SK-N-SH (cell line): ENCODE data around the gene TUBA1A. TPM values are rescaled to one million over a fixed set of nuclear protein-coding genes. Genes with fewer than 3 reads are reported as not detected.
"Not testable (repeated sequence)": the region's sequence is repeated elsewhere in the genome, so short reads cannot be mapped to it uniquely, and the experiment has no call there.

ENCODE experiments used
- CTCF ChIA-PET: fragments of 300-600, 350-600 bp; formaldehyde crosslinking; extraction: SDS; loops from one replicate; lab custom pipeline; 2021; lab: Yijun Ruan, JAX
- POLR2A ChIA-PET: fragments of 350-600 bp; sonication (Branson Sonifier 250); formaldehyde crosslinking; extraction: SDS; loops from one replicate; lab custom pipeline; 2020; ENCODE audit warnings: antibody characterized with exemption, inconsistent platforms; lab: Yijun Ruan, JAX
- DNase-seq: peaks from one replicate; pipeline ENCODE4 v3.0.0; 2012
- H2AFZ ChIP-seq: fragments of 200-600 bp; sonication (generic); 2 replicates; pipeline ENCODE4 v1.8.1; 2016; ENCODE audit warnings: antibody characterized with exemption, mild to moderate bottlenecking, low read depth
- H3F3A ChIP-seq: fragments of 200-600 bp; sonication (generic); replicated peaks from 2 replicates; pipeline ENCODE3; 2016; ENCODE audit warnings: antibody characterized with exemption, mild to moderate bottlenecking; ENCODE audit not compliant: insufficient read depth
- H3K27ac ChIP-seq, 2 experiments: fragments of 200-500 bp in 1 of 2; fragments of 200-600 bp in 1 of 2; sonication (Bioruptor generic) in 1 of 2; sonication (generic), shearing (Covaris generic) in 1 of 2; 2 replicates each; pipeline versions ENCODE4 v1.5.1 to v1.6.1; 2014 to 2016; ENCODE audit warnings: low read depth in 2 of 2, inconsistent platforms in 1 of 2, low read length in 1 of 2, mild to moderate bottlenecking in 1 of 2, mixed read lengths in 1 of 2
- H3K27me3 ChIP-seq: fragments of 200-600 bp; sonication (generic), shearing (Covaris generic); 2 replicates; pipeline ENCODE4 v1.6.1; 2016; ENCODE audit warnings: mixed run types; ENCODE audit not compliant: insufficient read depth
- H3K36me3 ChIP-seq, 2 experiments: fragments of 200-500 bp in 1 of 2; fragments of 200-600 bp in 1 of 2; sonication (Bioruptor generic) in 1 of 2; sonication (generic) in 1 of 2; replicated peaks in 1 of 2; 2 replicates each; pipeline versions ENCODE3 to v1.5.1; 2014 to 2016; ENCODE audit warnings: low read length in 1 of 2, mild to moderate bottlenecking in 1 of 2; ENCODE audit not compliant: insufficient read depth in 2 of 2, control insufficient read depth in 1 of 2
- H3K4me1 ChIP-seq, 2 experiments: fragments of 200-500 bp in 1 of 2; fragments of 200-600 bp in 1 of 2; sonication (Bioruptor generic) in 1 of 2; sonication (generic), shearing (Covaris generic) in 1 of 2; 2 replicates each; pipeline versions ENCODE4 v1.5.1 to v1.6.1; 2014 to 2016; ENCODE audit warnings: low read depth in 1 of 2, low read length in 1 of 2, mixed run types in 1 of 2; ENCODE audit not compliant: insufficient read depth in 2 of 2, control insufficient read depth in 1 of 2
- H3K4me2 ChIP-seq: fragments of 200-600 bp; sonication (generic), shearing (Covaris generic); 2 replicates; pipeline ENCODE4 v1.6.1; 2017; ENCODE audit warnings: mixed run types
- H3K4me3 ChIP-seq, 2 experiments: fragments of 200-500 bp in 1 of 2; fragments of 200-600 bp in 1 of 2; sonication (Bioruptor generic) in 1 of 2; sonication (generic), shearing (Covaris generic) in 1 of 2; 2 replicates each; pipeline versions ENCODE4 v1.5.1 to v1.8.1; 2014 to 2016; ENCODE audit warnings: low read depth in 2 of 2, inconsistent platforms in 1 of 2, low read length in 1 of 2, mild to moderate bottlenecking in 1 of 2, mixed read lengths in 1 of 2, moderate library complexity in 1 of 2
- H3K79me2 ChIP-seq: fragments of 200-600 bp; sonication (generic); 2 replicates; pipeline ENCODE4 v1.8.1; 2017; ENCODE audit warnings: mild to moderate bottlenecking; ENCODE audit not compliant: insufficient read depth
- H3K9ac ChIP-seq: fragments of 200-600 bp; sonication (generic); 2 replicates; pipeline ENCODE4 v1.6.1; 2017; ENCODE audit warnings: mixed run types
- H3K9me2 ChIP-seq: fragments of 200-600 bp; sonication (generic); 2 replicates; pipeline ENCODE4 v1.6.1; 2017; ENCODE audit warnings: mixed run types
- H3K9me3 ChIP-seq: fragments of 200-600 bp; sonication (generic); 2 replicates; pipeline ENCODE4 v1.6.1; 2017; ENCODE audit warnings: mixed run types, mild to moderate bottlenecking, moderate library complexity
- H4K20me1 ChIP-seq: fragments of 200-600 bp; sonication (generic); 2 replicates; pipeline ENCODE4 v1.6.1; 2017; ENCODE audit warnings: mild to moderate bottlenecking, mixed run types; ENCODE audit not compliant: insufficient read depth
- MEF2A ChIP-seq: IDR thresholded peaks from 2 replicates; pipeline ENCODE4 v1.4.0; 2012; ENCODE audit warnings: low read depth, borderline replicate concordance
- NFIC ChIP-seq: IDR thresholded peaks from 2 replicates; pipeline ENCODE4 v1.4.0; 2012; ENCODE audit warnings: borderline replicate concordance
- NRF1 ChIP-seq: IDR thresholded peaks from 2 replicates; pipeline ENCODE4 v1.6.1; 2012; ENCODE audit warnings: low read depth, mild to moderate bottlenecking, low read length
- TAF1 ChIP-seq: IDR thresholded peaks from 2 replicates; pipeline ENCODE4 v1.6.1; 2012; ENCODE audit warnings: low read depth, mild to moderate bottlenecking, low read length, moderate library complexity, borderline replicate concordance
- TCF12 ChIP-seq: IDR thresholded peaks from 2 replicates; pipeline ENCODE4 v1.4.0; 2012
- USF1 ChIP-seq: IDR thresholded peaks from 2 replicates; pipeline ENCODE4 v1.4.0; 2012; ENCODE audit warnings: low read depth, borderline replicate concordance
- USF2 ChIP-seq: fragments of 150-350 bp; IDR thresholded peaks from 2 replicates; pipeline ENCODE4 v1.6.1; 2017; ENCODE audit warnings: antibody characterized with exemption, low read length, low read depth, borderline replicate concordance
- WGBS: methylation state at CpG from one replicate; pipeline ENCODE4 v1.1.6; 2017; ENCODE audit warnings: low lambda C conversion rate; 5-methylcytosine and 5-hydroxymethylcytosine counted together
- polyA plus RNA-seq, 3 experiments: library from polyadenylated mRNA; depleted of rRNA; stranded (reverse); fragments of >200 nt; gene quantifications; 2 replicates each; pipeline ENCODE4 v1.2.3, GENCODE V29; 2012
- TF ChIP-seq, protein P1 (sequence below): fragments of 150-350 bp; IDR thresholded peaks from 2 replicates; pipeline ENCODE4 v1.6.1; 2016; ENCODE audit warnings: mild to moderate bottlenecking, low read depth, low read length

The TUBA1A gene
- polyA plus RNA-seq, 1 of the 3 experiments (the other 2 are of a cell fraction) = 1,427 TPM

GRCh38 chr12:49195736-49196135 lies 6.9 kb upstream of the TUBA1A start:
- Histone ChIP-seq H3K9me3 (no peaks in the 10 kb centered on the region), H3K9ac (no peak overlapping the region), H3K79me2 (no peaks in the 10 kb centered on the region), H3K4me3 (no peak overlapping the region), H3K27ac (no peak overlapping the region), H3K9me2 (no peaks in the 10 kb centered on the region), H3F3A (peaks cover 28% of the 10 kb centered on the region), H3K27me3 (no peaks in the 10 kb centered on the region), H2AFZ (no peak overlapping the region), H3K36me3 (no peaks in the 10 kb centered on the region), H3K4me1 (peaks cover 5 to 21% of the 10 kb centered on the region in 2 experiments), H4K20me1 (no peaks in the 10 kb centered on the region), H3K4me2 (no peak overlapping the region)
- no peak for DNase-seq
- TF ChIP-seq TCF12 (no peak), USF2 (no peak), USF1 (no peak), NRF1 (no peak), TAF1 (no peak), MEF2A (no peak), NFIC (no peak)
- TF ChIP-seq, protein P1, sequence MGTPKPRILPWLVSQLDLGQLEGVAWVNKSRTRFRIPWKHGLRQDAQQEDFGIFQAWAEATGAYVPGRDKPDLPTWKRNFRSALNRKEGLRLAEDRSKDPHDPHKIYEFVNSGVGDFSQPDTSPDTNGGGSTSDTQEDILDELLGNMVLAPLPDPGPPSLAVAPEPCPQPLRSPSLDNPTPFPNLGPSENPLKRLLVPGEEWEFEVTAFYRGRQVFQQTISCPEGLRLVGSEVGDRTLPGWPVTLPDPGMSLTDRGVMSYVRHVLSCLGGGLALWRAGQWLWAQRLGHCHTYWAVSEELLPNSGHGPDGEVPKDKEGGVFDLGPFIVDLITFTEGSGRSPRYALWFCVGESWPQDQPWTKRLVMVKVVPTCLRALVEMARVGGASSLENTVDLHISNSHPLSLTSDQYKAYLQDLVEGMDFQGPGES = no peak
- ChIA-PET POLR2A (no interaction called here), CTCF (interaction anchor here (1.5 kb wide), 1 partner anchor 27 kb away, joined by 3 read pairs; no protein-coding TSS in a partner anchor)
- 73% methylated on average over 3 of the region's 3 CpGs for WGBS

GRCh38 chr12:49193746-49194145 lies 4.9 kb upstream of the TUBA1A start:
- H3K9ac ChIP-seq, H2AFZ ChIP-seq, H3K27ac ChIP-seq, H4K20me1 ChIP-seq, H3K9me2 ChIP-seq, H3K4me3 ChIP-seq, H3K27me3 ChIP-seq, POLR2A ChIA-PET, DNase-seq, CTCF ChIA-PET, H3K36me3 ChIP-seq, H3K4me2 ChIP-seq, H3K9me3 ChIP-seq: not testable (repeated sequence)
- 98% methylated on average over 4 of the region's 4 CpGs for WGBS
- Histone ChIP-seq H3F3A (peaks cover 21% of the 10 kb centered on the region), H3K79me2 (peaks cover 14% of the 10 kb centered on the region), H3K4me1 (peaks cover 12 to 13% of the 10 kb centered on the region in 2 experiments; a peak in 3 of 4 replicates)

DNA sequence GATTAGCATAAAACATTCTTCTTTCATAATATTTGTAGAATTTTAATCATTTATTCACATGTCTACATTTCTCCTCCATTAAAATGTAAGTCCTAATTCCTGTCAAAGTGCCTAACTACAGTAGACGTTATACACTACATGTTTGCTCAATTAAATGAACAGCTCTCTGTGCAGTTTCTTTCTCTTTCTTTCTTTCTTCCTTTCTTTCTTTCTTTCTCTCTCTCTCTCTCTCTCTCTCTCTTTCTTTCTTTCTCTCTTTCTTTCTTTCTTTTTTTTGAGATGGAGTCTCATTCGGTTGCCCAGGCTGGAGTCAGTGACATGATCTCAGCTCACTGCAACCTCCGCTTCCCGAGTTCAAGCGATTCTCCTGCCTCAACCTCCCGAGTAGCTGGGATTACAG lies 2.6 kb upstream of the TUBA1A start:
- not testable (repeated sequence) for H3K27ac ChIP-seq, H3K9me3 ChIP-seq, DNase-seq, H3K9ac ChIP-seq, H2AFZ ChIP-seq, H3K4me2 ChIP-seq, H3K4me3 ChIP-seq, H3K9me2 ChIP-seq, H3K27me3 ChIP-seq
- Histone ChIP-seq H3K36me3 (peaks cover 3 to 16% of the 10 kb centered on the region in 2 experiments), H3F3A (peaks cover 23% of the 10 kb centered on the region), H3K79me2 (peaks cover 37% of the 10 kb centered on the region), H3K4me1 (peaks cover 6 to 14% of the 10 kb centered on the region in 2 experiments; a peak in 2 of 4 replicates), H4K20me1 (peaks cover 21% of the 10 kb centered on the region)
- POLR2A ChIA-PET = interaction anchor here (0.8 kb wide), 1 partner anchor 61 kb away, joined by 4 read pairs; the partner anchor contains the start of gene TUBA1B
- WGBS = 92% methylated on average over 6 of the region's 6 CpGs
- CTCF ChIA-PET = interaction anchor here (5.9 to 6.2 kb wide), 2 partner anchors 9 to 41 kb away, joined by 27 to 79 read pairs; no protein-coding TSS in a partner anchor
